H1 (cell line): ENCODE results near the gene KANSL3.

Experiments
- EZH2 ChIP-seq: fragments of 200-600 bp; sonication (generic); IDR thresholded peaks from 2 replicates; pipeline ENCODE4 v1.7.1; 2012; ENCODE audit warnings: low read depth, mild to moderate bottlenecking, moderate library complexity, low read length, inconsistent platforms; ENCODE audit not compliant: severe bottlenecking
- FOSL1 ChIP-seq: IDR thresholded peaks from 2 replicates; pipeline ENCODE4 v1.6.1; 2011; ENCODE audit warnings: mild to moderate bottlenecking, low read depth, low read length, moderate library complexity; ENCODE audit not compliant: insufficient read depth
- POLR2A ChIP-seq, 2 experiments: IDR thresholded peaks; 1 replicate in 1 of 2; 2 replicates in 1 of 2; pipeline ENCODE4 v1.6.1; 2011; ENCODE audit warnings: low read depth in 2 of 2, low read length in 2 of 2, mild to moderate bottlenecking in 2 of 2; ENCODE audit errors: control extremely low read depth in 1 of 2
- POLR2AphosphoS5 ChIP-seq: IDR thresholded peaks from 2 replicates; pipeline ENCODE4 v1.6.1; 2011; ENCODE audit warnings: low read depth, low read length
- SIX5 ChIP-seq: IDR thresholded peaks from 2 replicates; pipeline ENCODE4 v1.6.1; 2011; ENCODE audit warnings: mild to moderate bottlenecking, low read depth, low read length
- SUZ12 ChIP-seq: fragments of 200-600 bp; sonication (generic); IDR thresholded peaks from 2 replicates; pipeline ENCODE4 v1.6.1; 2012; ENCODE audit warnings: mild to moderate bottlenecking, inconsistent platforms, low read length, moderate library complexity, mixed read lengths
- TF ChIP-seq, protein P1 (sequence below): IDR thresholded peaks from 2 replicates; pipeline ENCODE4 v1.6.1; 2011; ENCODE audit warnings: low read length, improper control_type of control experiment
- TF ChIP-seq, protein P2 (sequence below), 3 experiments: IDR thresholded peaks; 1 replicate in 2 of 3; 2 replicates in 1 of 3; pipeline versions ENCODE4 v1.5.1 to v1.6.1; 2011; ENCODE audit warnings: low read length in 3 of 3, mild to moderate bottlenecking in 3 of 3, inconsistent platforms in 2 of 3, low read depth in 1 of 3, moderate library complexity in 1 of 3; ENCODE audit not compliant: insufficient read depth in 1 of 3; ENCODE audit errors: control extremely low read depth in 1 of 3
- TF ChIP-seq, protein P3 (sequence below): IDR thresholded peaks from 2 replicates; pipeline ENCODE4 v1.6.1; 2012; ENCODE audit warnings: inconsistent platforms

DNA sequence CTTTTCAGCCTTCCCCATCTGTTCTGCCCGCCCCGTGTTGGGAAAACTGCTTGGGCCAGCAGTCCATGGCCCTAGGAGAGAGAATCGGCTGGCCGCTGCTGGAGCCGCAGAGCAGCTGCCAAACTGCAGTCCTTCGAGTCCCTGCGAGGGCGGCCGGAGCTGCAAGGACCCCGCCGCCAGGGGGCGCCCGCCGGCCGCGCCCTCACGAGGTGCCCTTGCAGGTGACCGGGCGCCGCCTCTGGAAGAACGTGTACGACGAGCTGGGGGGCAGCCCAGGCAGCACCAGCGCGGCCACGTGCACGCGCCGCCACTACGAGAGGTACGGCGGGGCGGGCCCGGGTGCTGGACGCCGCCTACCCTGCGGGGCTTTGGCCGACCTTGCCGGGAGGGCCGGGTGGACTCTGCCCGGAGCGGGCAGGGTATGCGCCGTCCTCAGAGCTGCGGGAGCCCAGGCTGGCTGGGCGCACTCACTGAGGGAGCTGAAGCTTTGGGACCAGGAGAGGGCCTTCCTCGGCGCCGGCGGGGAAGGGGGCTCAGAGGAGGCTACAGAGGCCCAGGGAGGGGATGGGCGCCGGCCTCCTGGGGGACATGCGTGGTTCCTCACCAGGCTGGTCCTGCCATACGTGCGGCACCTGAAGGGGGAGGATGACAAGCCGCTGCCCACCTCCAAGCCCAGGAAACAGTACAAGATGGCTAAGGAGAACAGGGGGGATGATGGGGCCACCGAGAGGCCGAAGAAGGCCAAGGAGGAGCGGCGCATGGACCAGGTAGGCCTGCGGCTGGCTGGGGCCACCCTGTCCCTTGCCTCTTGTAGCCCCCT lies 87.9 kb downstream of the KANSL3 start:
- TF ChIP-seq POLR2A (IDR thresholded peaks at IDR 0.05; ENCODE audit: control extremely low read depth in 1 of 2, low read depth in 2 of 2, low read length in 2 of 2), result no peak
- TF ChIP-seq, protein P1, sequence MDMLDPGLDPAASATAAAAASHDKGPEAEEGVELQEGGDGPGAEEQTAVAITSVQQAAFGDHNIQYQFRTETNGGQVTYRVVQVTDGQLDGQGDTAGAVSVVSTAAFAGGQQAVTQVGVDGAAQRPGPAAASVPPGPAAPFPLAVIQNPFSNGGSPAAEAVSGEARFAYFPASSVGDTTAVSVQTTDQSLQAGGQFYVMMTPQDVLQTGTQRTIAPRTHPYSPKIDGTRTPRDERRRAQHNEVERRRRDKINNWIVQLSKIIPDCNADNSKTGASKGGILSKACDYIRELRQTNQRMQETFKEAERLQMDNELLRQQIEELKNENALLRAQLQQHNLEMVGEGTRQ, result peak; percentile 36; the same call in 1 of the 2 replicates
- TF ChIP-seq EZH2, result no peak
- TF ChIP-seq, protein P2, sequence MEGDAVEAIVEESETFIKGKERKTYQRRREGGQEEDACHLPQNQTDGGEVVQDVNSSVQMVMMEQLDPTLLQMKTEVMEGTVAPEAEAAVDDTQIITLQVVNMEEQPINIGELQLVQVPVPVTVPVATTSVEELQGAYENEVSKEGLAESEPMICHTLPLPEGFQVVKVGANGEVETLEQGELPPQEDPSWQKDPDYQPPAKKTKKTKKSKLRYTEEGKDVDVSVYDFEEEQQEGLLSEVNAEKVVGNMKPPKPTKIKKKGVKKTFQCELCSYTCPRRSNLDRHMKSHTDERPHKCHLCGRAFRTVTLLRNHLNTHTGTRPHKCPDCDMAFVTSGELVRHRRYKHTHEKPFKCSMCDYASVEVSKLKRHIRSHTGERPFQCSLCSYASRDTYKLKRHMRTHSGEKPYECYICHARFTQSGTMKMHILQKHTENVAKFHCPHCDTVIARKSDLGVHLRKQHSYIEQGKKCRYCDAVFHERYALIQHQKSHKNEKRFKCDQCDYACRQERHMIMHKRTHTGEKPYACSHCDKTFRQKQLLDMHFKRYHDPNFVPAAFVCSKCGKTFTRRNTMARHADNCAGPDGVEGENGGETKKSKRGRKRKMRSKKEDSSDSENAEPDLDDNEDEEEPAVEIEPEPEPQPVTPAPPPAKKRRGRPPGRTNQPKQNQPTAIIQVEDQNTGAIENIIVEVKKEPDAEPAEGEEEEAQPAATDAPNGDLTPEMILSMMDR (IDR thresholded peaks at IDR 0.05; ENCODE audit: control extremely low read depth in 1 of 3, insufficient read depth in 1 of 3, low read depth in 1 of 3, low read length in 3 of 3), result peak in 2 of 3 experiments; percentile 74 to 98; a peak in 3 of 4 replicates
- TF ChIP-seq FOSL1, result peak; percentile 50; the same call in 1 of the 2 replicates
- TF ChIP-seq POLR2AphosphoS5, result no peak
- no peak for TF ChIP-seq SIX5
- no peak for TF ChIP-seq SUZ12
- TF ChIP-seq, protein P3, sequence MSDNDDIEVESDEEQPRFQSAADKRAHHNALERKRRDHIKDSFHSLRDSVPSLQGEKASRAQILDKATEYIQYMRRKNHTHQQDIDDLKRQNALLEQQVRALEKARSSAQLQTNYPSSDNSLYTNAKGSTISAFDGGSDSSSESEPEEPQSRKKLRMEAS, result peak; percentile 98
